H1 (cell line): ENCODE data around the gene EMX2. TPM values are rescaled to one million over a fixed set of nuclear protein-coding genes. Genes with fewer than 3 reads are reported as not detected.

Source experiments
- CTCF ChIA-PET: fragments of 300-600 bp; sonication (Branson Sonifier 250); formaldehyde crosslinking; loops from one replicate; lab custom pipeline; 2021; ENCODE audit not compliant: partially characterized antibody; lab: Charles Lee
- POLR2A ChIA-PET: fragments of 300-600 bp; sonication (Branson Sonifier 250); formaldehyde crosslinking; loops from one replicate; lab custom pipeline; 2021; ENCODE audit warnings: inconsistent platforms; ENCODE audit not compliant: partially characterized antibody; lab: Charles Lee
- DNase-seq, 2 experiments: peaks; one replicate each; pipeline versions ENCODE4 v3.0.0 to v3.0.0-alpha.2; 2010 to 2022; ENCODE audit warnings: low spot score in 2 of 2, low read depth in 1 of 2, mixed read lengths in 1 of 2
- FAIRE-seq: peaks from 2 replicates; lab custom pipeline; 2011; peaks lifted over from hg19 to GRCh38; lab: Jason Lieb, UNC
- H2AFZ ChIP-seq: 2 replicates; pipeline ENCODE4 v1.8.1; 2012; ENCODE audit warnings: low read length, inconsistent platforms
- H2AK5ac ChIP-seq: 2 replicates; pipeline ENCODE4 v1.6.1; 2013; ENCODE audit warnings: low read depth, low read length
- H2BK120ac ChIP-seq: replicated peaks from 2 replicates; pipeline ENCODE3; 2013; ENCODE audit warnings: low read depth, low read length, inconsistent platforms
- H2BK12ac ChIP-seq: 2 replicates; pipeline ENCODE4 v1.6.1; 2013; ENCODE audit warnings: low read depth, low read length
- H2BK15ac ChIP-seq: 2 replicates; pipeline ENCODE4 v1.6.1; 2013; ENCODE audit warnings: low read length
- H2BK20ac ChIP-seq: 2 replicates; pipeline ENCODE4 v1.6.1; 2013; ENCODE audit warnings: low read length
- H2BK5ac ChIP-seq: 2 replicates; pipeline ENCODE4 v1.6.1; 2013; ENCODE audit warnings: low read depth, low read length
- H3K14ac ChIP-seq: 2 replicates; pipeline ENCODE4 v1.6.1; 2013; ENCODE audit warnings: inconsistent platforms; ENCODE audit not compliant: insufficient read length
- H3K18ac ChIP-seq: 2 replicates; pipeline ENCODE4 v1.6.1; 2013; ENCODE audit warnings: low read length; ENCODE audit errors: extremely low read depth
- H3K23ac ChIP-seq: 2 replicates; pipeline ENCODE4 v1.6.1; 2013; ENCODE audit warnings: inconsistent platforms; ENCODE audit not compliant: insufficient read length
- H3K23me2 ChIP-seq: 2 replicates; pipeline ENCODE4 v1.6.1; 2013; ENCODE audit warnings: low read depth, low read length
- H3K27ac ChIP-seq: 2 replicates; pipeline ENCODE4 v1.6.1; 2011; ENCODE audit warnings: low read depth, low read length, inconsistent platforms
- H3K27me3 ChIP-seq, 4 experiments: replicated peaks in 1 of 4; 1 replicate in 1 of 4; 2 replicates in 3 of 4; pipeline versions ENCODE4 v1.6.1 to v1.8.1; 2011 to 2013; ENCODE audit warnings: low read length in 3 of 4, mild to moderate bottlenecking in 3 of 4, inconsistent platforms in 2 of 4, mixed read lengths in 2 of 4, moderate library complexity in 1 of 4; ENCODE audit not compliant: control insufficient read depth in 3 of 4, insufficient read depth in 3 of 4; ENCODE audit errors: extremely low read depth in 1 of 4
- H3K36me3 ChIP-seq, 4 experiments: 2 replicates each; pipeline versions ENCODE4 v1.6.1 to v1.8.1; 2011 to 2013; ENCODE audit warnings: mild to moderate bottlenecking in 4 of 4, low read length in 3 of 4, moderate library complexity in 2 of 4, control low read depth in 1 of 4, inconsistent platforms in 1 of 4; ENCODE audit not compliant: insufficient read depth in 4 of 4, control insufficient read depth in 2 of 4
- H3K4ac ChIP-seq: replicated peaks from 2 replicates; pipeline ENCODE3; 2013; ENCODE audit warnings: low read length, low read depth, mixed read lengths, inconsistent platforms; ENCODE audit not compliant: insufficient read length
- H3K4me1 ChIP-seq, 4 experiments: replicated peaks in 1 of 4; 1 replicate in 1 of 4; 2 replicates in 3 of 4; pipeline versions ENCODE4 v1.6.1 to v1.8.1; 2011 to 2013; ENCODE audit warnings: low read length in 3 of 4, inconsistent platforms in 2 of 4, mixed read lengths in 1 of 4; ENCODE audit not compliant: insufficient read depth in 4 of 4, control insufficient read depth in 3 of 4
- H3K4me2 ChIP-seq, 2 experiments: 2 replicates each; pipeline versions ENCODE4 v1.6.1 to v1.8.1; 2011 to 2013; ENCODE audit warnings: low read depth in 2 of 2, low read length in 2 of 2, control low read depth in 1 of 2, inconsistent platforms in 1 of 2, mild to moderate bottlenecking in 1 of 2; ENCODE audit not compliant: insufficient read depth in 1 of 2
- H3K4me3 ChIP-seq, 4 experiments: fragments of 200-600, 300-600 bp in 1 of 4; sonication (generic), shearing (Covaris generic), sonication (Bioruptor Twin) in 1 of 4; 2 replicates each; pipeline versions ENCODE4 v1.5.1 to v1.8.1; 2011 to 2016; ENCODE audit warnings: low read length in 4 of 4, low read depth in 3 of 4, control low read depth in 2 of 4, inconsistent platforms in 2 of 4, mild to moderate bottlenecking in 2 of 4, mixed read lengths in 1 of 4, moderate library complexity in 1 of 4; ENCODE audit not compliant: insufficient read depth in 2 of 4; ENCODE audit errors: extremely low read depth in 1 of 4
- H3K56ac ChIP-seq: replicated peaks from 2 replicates; pipeline ENCODE3; 2013; ENCODE audit warnings: low read depth, mild to moderate bottlenecking, mixed read lengths, low read length, inconsistent platforms; ENCODE audit not compliant: insufficient read length
- H3K79me1 ChIP-seq: 2 replicates; pipeline ENCODE4 v1.6.1; 2013; ENCODE audit warnings: low read depth, low read length, control low read depth
- H3K79me2 ChIP-seq, 2 experiments: 2 replicates each; pipeline versions ENCODE4 v1.6.1 to v1.8.1; 2012 to 2013; ENCODE audit warnings: low read length in 2 of 2, mild to moderate bottlenecking in 2 of 2, inconsistent platforms in 1 of 2; ENCODE audit not compliant: insufficient read depth in 2 of 2, control insufficient read depth in 1 of 2
- H3K9ac ChIP-seq, 4 experiments: replicated peaks in 1 of 4; 1 replicate in 1 of 4; 2 replicates in 3 of 4; pipeline versions ENCODE4 v1.6.1 to v1.8.1; 2011 to 2013; ENCODE audit warnings: low read depth in 3 of 4, low read length in 3 of 4, control low read depth in 2 of 4, mild to moderate bottlenecking in 2 of 4, moderate library complexity in 2 of 4, inconsistent platforms in 1 of 4; ENCODE audit errors: extremely low read depth in 1 of 4
- H3K9me3 ChIP-seq, 2 experiments: 2 replicates each; pipeline versions ENCODE4 v1.6.1 to v1.8.1; 2012 to 2013; ENCODE audit warnings: mild to moderate bottlenecking in 2 of 2, moderate library complexity in 2 of 2, control low read depth in 1 of 2, inconsistent platforms in 1 of 2, low read depth in 1 of 2, low read length in 1 of 2, mixed read lengths in 1 of 2; ENCODE audit not compliant: insufficient read depth in 2 of 2
- H4K20me1 ChIP-seq, 2 experiments: replicated peaks in 1 of 2; 2 replicates each; pipeline versions ENCODE3 to v1.8.1; 2011 to 2013; ENCODE audit warnings: inconsistent platforms in 2 of 2, low read length in 2 of 2, mild to moderate bottlenecking in 1 of 2; ENCODE audit not compliant: insufficient read depth in 2 of 2, control insufficient read depth in 1 of 2
- H4K5ac ChIP-seq: 2 replicates; pipeline ENCODE4 v1.6.1; 2013; ENCODE audit warnings: low read length, low read depth, mixed read lengths, inconsistent platforms; ENCODE audit not compliant: insufficient read length
- H4K8ac ChIP-seq: 2 replicates; pipeline ENCODE4 v1.8.0; 2013; ENCODE audit warnings: mild to moderate bottlenecking, moderate library complexity, low read length, inconsistent platforms; ENCODE audit not compliant: insufficient read depth; ENCODE audit errors: extremely low read depth
- H4K91ac ChIP-seq: replicated peaks from 2 replicates; pipeline ENCODE3; 2013; ENCODE audit warnings: low read length, mixed read lengths, inconsistent platforms; ENCODE audit not compliant: insufficient read length
- EZH2 ChIP-seq: fragments of 200-600 bp; sonication (generic); IDR thresholded peaks from 2 replicates; pipeline ENCODE4 v1.7.1; 2012; ENCODE audit warnings: low read depth, mild to moderate bottlenecking, moderate library complexity, low read length, inconsistent platforms; ENCODE audit not compliant: severe bottlenecking
- RFX5 ChIP-seq: IDR thresholded peaks from 2 replicates; pipeline ENCODE4 v1.6.1; 2011; ENCODE audit warnings: low read depth, low read length, improper control_type of control experiment, borderline replicate concordance
- RNF2 ChIP-seq: fragments of 200-900, 300-1000 bp; sonication (generic); IDR thresholded peaks from 2 replicates; pipeline ENCODE4 v1.7.1; 2016; ENCODE audit warnings: borderline replicate concordance, low read depth, mild to moderate bottlenecking, antibody characterized with exemption, low read length; ENCODE audit not compliant: poor library complexity, severe bottlenecking; ENCODE audit errors: missing control alignments
- SIRT6 ChIP-seq: IDR thresholded peaks from one replicate; pipeline ENCODE4 v1.7.1; 2012; ENCODE audit warnings: low read length, inconsistent platforms
- SIX5 ChIP-seq: IDR thresholded peaks from 2 replicates; pipeline ENCODE4 v1.6.1; 2011; ENCODE audit warnings: mild to moderate bottlenecking, low read depth, low read length
- SUZ12 ChIP-seq: fragments of 200-600 bp; sonication (generic); IDR thresholded peaks from 2 replicates; pipeline ENCODE4 v1.6.1; 2012; ENCODE audit warnings: mild to moderate bottlenecking, inconsistent platforms, low read length, moderate library complexity, mixed read lengths
- WGBS, 2 experiments: shearing (Covaris generic) in 1 of 2; methylation state at CpG; one replicate each; pipeline versions ENCODE4 v1.1.6 to v1.1.7; 2013 to 2015; ENCODE audit warnings: low lambda C conversion rate in 2 of 2, mixed read lengths in 2 of 2, inconsistent platforms in 1 of 2, low coverage in 1 of 2, missing lambda C conversion rate in 1 of 2; ENCODE audit not compliant: insufficient replicate concordance in 2 of 2, insufficient coverage in 1 of 2, insufficient read length in 1 of 2; ENCODE audit errors: extremely low coverage in 1 of 2, missing lambda C conversion rate in 1 of 2; 5-methylcytosine and 5-hydroxymethylcytosine counted together
- polyA plus RNA-seq, 7 experiments: library from polyadenylated mRNA; depleted of rRNA in 3 of 7; stranded (reverse) in 5 of 7; unstranded in 2 of 7; fragments of >200 nt in 5 of 7; fragments of 200-250 nt in 2 of 7; gene quantifications; 1 replicate in 5 of 7; 2 replicates in 1 of 7; 4 replicates in 1 of 7; pipeline versions ENCODE4 v1.2.1 to v1.2.3, GENCODE V29; 2011 to 2013; ENCODE audit warnings: missing spikeins in 2 of 7, mixed read lengths in 2 of 7
- total RNA-seq: library from RNA; stranded (reverse); fragmentation: NEBNext Ultra II Directional; extraction: Animal tissue kit (Norgen Biotek cat#: 25700); gene quantifications from 2 replicates; pipeline ENCODE4 v1.2.1, GENCODE V29; 2021

EMX2 gene
- total and polyA plus RNA-seq, 2 of the 8 experiments (the other 6 are each of a cell fraction or from before 2014, with no cell fraction given): not detected

GRCh38 chr10:117540640-117541404 lies 1.7 kb upstream of the EMX2 start:
- POLR2A ChIA-PET: interaction anchor here (1.0 kb wide), 1 partner anchor 9 kb away, joined by 3 read pairs; no protein-coding TSS in a partner anchor
- no peak overlapping the region for H3K14ac ChIP-seq
- no peaks in the 10 kb centered on the region; a peak in 1 of 8 replicates for H3K36me3 ChIP-seq
- H4K8ac ChIP-seq: no peak overlapping the region
- H2AFZ ChIP-seq: no peak overlapping the region
- FAIRE-seq (no peak), DNase-seq (no peak)
- H2AK5ac ChIP-seq: no peak overlapping the region
- CTCF ChIA-PET: interaction anchor here (0.6 to 7.6 kb wide), 8 partner anchors 8 to 701 kb away, joined by 3 to 84 read pairs (median 4); no protein-coding TSS in a partner anchor
- no peak overlapping the region for H4K5ac ChIP-seq
- H4K20me1 ChIP-seq: peaks cover 36 to 43% of the 10 kb centered on the region in 2 experiments
- H3K56ac ChIP-seq: no peak overlapping the region
- whole genome bisulfite sequencing, 2 experiments: 20% methylated on average over 13 of the region's 14 CpGs; no CpG with 5 or more reads in 1 of the 2 experiments
- peaks cover 91 to 99% (median 96%) of the 10 kb centered on the region in 4 experiments for H3K27me3 ChIP-seq
- no peak overlapping the region for H3K23ac ChIP-seq
- TF ChIP-seq SIRT6 (no peak), RFX5 (no peak), SUZ12 (peak; percentile 29; the same call in 1 of the 2 replicates), EZH2 (no peak), SIX5 (no peak), RNF2 (peak; percentile 63)
- H3K4me3 ChIP-seq: no peak overlapping the region
- no peak overlapping the region for H3K9ac ChIP-seq
- peaks cover 6% of the 10 kb centered on the region; the same call in 1 of the 2 replicates for H3K23me2 ChIP-seq
- no peak overlapping the region for H3K4ac ChIP-seq
- H2BK5ac ChIP-seq: no peak overlapping the region
- no peaks in the 10 kb centered on the region for H3K79me1 ChIP-seq
- no peak overlapping the region for H3K27ac ChIP-seq
- no peaks in the 10 kb centered on the region for H3K79me2 ChIP-seq
- peak overlapping the region; percentile 20 to 83; a peak in 2 of 4 replicates for H3K4me2 ChIP-seq
- H3K4me1 ChIP-seq: peaks cover 0 to 45% (median 14%) of the 10 kb centered on the region in 4 experiments; a peak in 6 of 7 replicates
- H2BK120ac ChIP-seq: no peak overlapping the region
- H3K9me3 ChIP-seq: no peaks in the 10 kb centered on the region
- no peak overlapping the region for H2BK20ac ChIP-seq
- H2BK12ac ChIP-seq: no peak overlapping the region
- no peak overlapping the region; the same call in 1 of the 2 replicates for H2BK15ac ChIP-seq
- H4K91ac ChIP-seq: no peak overlapping the region
- H3K18ac ChIP-seq: no peak overlapping the region
